Keratinocyte (primary cell): Measurements from ENCODE around the gene HYPK.
"Not testable (repeated sequence)": the region's sequence is repeated elsewhere in the genome, so short reads cannot be mapped to it uniquely, and the experiment has no call there.

Experiments used
- EZH2 ChIP-seq: IDR thresholded peaks from one replicate; pipeline ENCODE4 v1.6.1; 2012; ENCODE audit warnings: inconsistent platforms, mild to moderate bottlenecking, low read length, moderate library complexity
- TF ChIP-seq, protein P1 (sequence below), 3 experiments: IDR thresholded peaks in 1 of 3; conservative IDR thresholded peaks in 1 of 3; optimal IDR thresholded peaks in 1 of 3; 2 replicates in 2 of 3; 3 replicates in 1 of 3; pipeline versions ENCODE3 to v1.5.1; 2011; ENCODE audit warnings: low read length in 3 of 3, mild to moderate bottlenecking in 3 of 3, moderate library complexity in 2 of 3, control low read depth in 1 of 3, inconsistent platforms in 1 of 3; ENCODE audit not compliant: insufficient read depth in 2 of 3; ENCODE audit errors: extremely low read depth in 1 of 3

DNA sequence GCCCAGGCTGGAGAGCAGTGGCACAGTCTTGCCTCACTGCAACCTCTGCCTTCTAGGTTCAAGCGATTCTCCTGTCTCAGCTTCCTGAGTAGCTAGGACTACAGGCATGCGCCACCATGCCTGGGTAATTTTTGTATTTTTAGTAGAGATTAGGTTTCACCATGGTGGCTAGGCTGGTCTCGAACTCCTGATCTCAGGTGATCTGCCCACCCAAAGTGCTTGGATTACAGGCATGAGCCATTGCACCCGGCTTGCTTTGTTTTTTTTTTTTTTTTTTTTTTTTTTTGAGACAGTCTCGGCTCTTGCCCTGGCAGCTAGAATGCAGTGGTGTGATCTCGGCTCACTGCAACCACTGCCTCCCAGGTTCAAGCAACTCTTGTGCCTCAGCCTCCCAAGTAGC, 32.1 kb downstream of the HYPK start:
- TF ChIP-seq, protein P1, sequence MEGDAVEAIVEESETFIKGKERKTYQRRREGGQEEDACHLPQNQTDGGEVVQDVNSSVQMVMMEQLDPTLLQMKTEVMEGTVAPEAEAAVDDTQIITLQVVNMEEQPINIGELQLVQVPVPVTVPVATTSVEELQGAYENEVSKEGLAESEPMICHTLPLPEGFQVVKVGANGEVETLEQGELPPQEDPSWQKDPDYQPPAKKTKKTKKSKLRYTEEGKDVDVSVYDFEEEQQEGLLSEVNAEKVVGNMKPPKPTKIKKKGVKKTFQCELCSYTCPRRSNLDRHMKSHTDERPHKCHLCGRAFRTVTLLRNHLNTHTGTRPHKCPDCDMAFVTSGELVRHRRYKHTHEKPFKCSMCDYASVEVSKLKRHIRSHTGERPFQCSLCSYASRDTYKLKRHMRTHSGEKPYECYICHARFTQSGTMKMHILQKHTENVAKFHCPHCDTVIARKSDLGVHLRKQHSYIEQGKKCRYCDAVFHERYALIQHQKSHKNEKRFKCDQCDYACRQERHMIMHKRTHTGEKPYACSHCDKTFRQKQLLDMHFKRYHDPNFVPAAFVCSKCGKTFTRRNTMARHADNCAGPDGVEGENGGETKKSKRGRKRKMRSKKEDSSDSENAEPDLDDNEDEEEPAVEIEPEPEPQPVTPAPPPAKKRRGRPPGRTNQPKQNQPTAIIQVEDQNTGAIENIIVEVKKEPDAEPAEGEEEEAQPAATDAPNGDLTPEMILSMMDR (optimal IDR thresholded peaks at IDR 0.05 in 1 of 3, IDR thresholded peaks at IDR 0.05 in 1 of 3, conservative IDR thresholded peaks at IDR 0.05 in 1 of 3; ENCODE audit: extremely low read depth in 1 of 3, insufficient read depth in 2 of 3, low read length in 3 of 3) = not testable (repeated sequence)
- not testable (repeated sequence) for TF ChIP-seq EZH2
